Panc1 (cell line): ENCODE results near the gene HEBP2. TPM values are rescaled to one million over a fixed set of nuclear protein-coding genes. Genes with fewer than 3 reads are reported as not detected.

Source experiments
- ATAC-seq: fragments of 200-7000 bp; cut with Tn5 transposase; 2 replicates; pipeline ENCODE4 v1.9.1; 2020; ENCODE audit warnings: mild to moderate bottlenecking, moderate library complexity
- BruUV-seq: library from RNA; stranded (reverse); fragments of 400-500 nt; replicated peaks from 2 replicates; lab custom pipeline; 2021; lab: Mats Ljungman, UMichigan
- CTCF ChIA-PET: fragments of 300-600 bp; sonication (Branson Sonifier 250); formaldehyde crosslinking; loops from one replicate; lab custom pipeline; 2022; ENCODE audit warnings: antibody characterized with exemption; lab: Charles Lee
- POLR2A ChIA-PET: fragments of 300-600 bp; sonication (Branson Sonifier 250); formaldehyde crosslinking; loops from one replicate; lab custom pipeline; 2022; ENCODE audit warnings: antibody characterized with exemption; lab: Charles Lee
- DNase-seq: peaks from one replicate; pipeline ENCODE4 v3.0.0-alpha.2; 2010; ENCODE audit warnings: low read depth, low spot score
- H3K27ac ChIP-seq: 2 replicates; pipeline ENCODE4 v1.5.1; 2011; ENCODE audit warnings: mild to moderate bottlenecking, low read length, inconsistent platforms
- H3K27me3 ChIP-seq: fragments of 200-500 bp; sonication (Bioruptor generic); 2 replicates; pipeline ENCODE4 v1.6.0; 2014; ENCODE audit warnings: low read length, inconsistent platforms; ENCODE audit not compliant: control insufficient read depth, insufficient read depth
- H3K36me3 ChIP-seq: fragments of 200-500 bp; sonication (Bioruptor generic); 2 replicates; pipeline ENCODE4 v1.5.1; 2014; ENCODE audit warnings: inconsistent platforms, mild to moderate bottlenecking, low read length, moderate library complexity; ENCODE audit not compliant: control insufficient read depth, insufficient read depth
- H3K4me1 ChIP-seq: 2 replicates; pipeline ENCODE4 v1.5.1; 2011; ENCODE audit warnings: inconsistent platforms, mild to moderate bottlenecking, low read length, moderate library complexity; ENCODE audit not compliant: control insufficient read depth, insufficient read depth
- H3K4me3 ChIP-seq, 2 experiments: 2 replicates each; pipeline ENCODE4 v1.5.1; 2011 to 2012; ENCODE audit warnings: low read depth in 2 of 2, low read length in 2 of 2, mild to moderate bottlenecking in 2 of 2, inconsistent platforms in 1 of 2, moderate library complexity in 1 of 2
- H3K9me3 ChIP-seq: fragments of 200-500 bp; sonication (Bioruptor generic); 2 replicates; pipeline ENCODE4 v1.5.1; 2014; ENCODE audit warnings: low read depth, mild to moderate bottlenecking, inconsistent platforms, low read length, moderate library complexity; ENCODE audit not compliant: control insufficient read depth, insufficient read depth
- CTCF ChIP-seq: fragments of 450-650 bp; IDR thresholded peaks from 2 replicates; pipeline ENCODE4 v1.5.1; 2017; ENCODE audit warnings: mild to moderate bottlenecking
- POLR2AphosphoS5 ChIP-seq: IDR thresholded peaks from 2 replicates; pipeline ENCODE4 v1.6.1; 2012; ENCODE audit warnings: mild to moderate bottlenecking, low read depth, low read length, moderate library complexity
- SIN3A ChIP-seq: IDR thresholded peaks from 2 replicates; pipeline ENCODE4 v1.6.1; 2012; ENCODE audit warnings: low read depth, mild to moderate bottlenecking, low read length, moderate library complexity, borderline replicate concordance; ENCODE audit not compliant: insufficient read depth
- TCF7L2 ChIP-seq: IDR thresholded peaks from 2 replicates; pipeline ENCODE4 v1.6.1; 2011; ENCODE audit warnings: mild to moderate bottlenecking, low read depth, low read length, inconsistent platforms
- in situ Hi-C: cut with HindIII; loops from 2 replicates; pipeline ENCODE4 v1.10.0; 2016; ENCODE audit warnings: low sequenced_read_pairs, low pct_unique_long_range_greater_than_20kb
- intact Hi-C: fragments of 100-400 bp; cut with micrococcal nuclease; formaldehyde crosslinking; loops from one replicate; pipeline ENCODE4 v1.10.0; 2022; ENCODE audit not compliant: unreplicated experiment
- total RNA-seq: library from RNA; stranded (reverse); gene quantifications from one replicate; pipeline ENCODE4 v1.2.1, GENCODE V29; 2021; ENCODE audit not compliant: unreplicated experiment
- TF ChIP-seq, protein P1 (sequence below), 2 experiments: IDR thresholded peaks; 2 replicates each; pipeline ENCODE4 v1.6.1; 2011 to 2012; ENCODE audit warnings: low read depth in 2 of 2, control low read depth in 1 of 2, low read length in 1 of 2, mild to moderate bottlenecking in 1 of 2, moderate library complexity in 1 of 2; ENCODE audit not compliant: insufficient read depth in 1 of 2

The HEBP2 gene
- total RNA-seq, 1 experiment from 2014 or later = 48.1 TPM

DNA sequence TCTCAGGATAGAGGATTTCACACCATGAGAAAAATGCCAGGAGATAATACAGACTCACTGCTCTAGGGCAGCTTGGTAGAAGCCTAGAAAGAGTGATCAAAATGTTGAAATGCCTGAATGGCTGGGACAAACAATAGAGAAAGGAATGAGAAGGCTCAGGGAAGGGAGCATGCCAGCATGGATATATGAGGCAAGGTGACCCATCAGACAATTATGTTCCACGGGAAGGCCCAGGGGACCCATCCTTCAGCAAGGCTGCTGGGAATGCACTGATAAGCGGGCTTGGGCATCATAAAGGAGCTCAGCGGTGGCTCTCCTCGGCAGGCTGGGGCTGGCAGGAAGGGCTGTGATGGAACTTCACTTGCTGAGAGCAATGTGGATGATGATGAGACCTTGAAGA is 12.2 kb downstream of the HEBP2 start:
- CTCF ChIA-PET = interaction anchor here (0.6 kb wide), 2 partner anchors 99 to 347 kb away, joined by 3 read pairs; no protein-coding TSS in a partner anchor

DNA sequence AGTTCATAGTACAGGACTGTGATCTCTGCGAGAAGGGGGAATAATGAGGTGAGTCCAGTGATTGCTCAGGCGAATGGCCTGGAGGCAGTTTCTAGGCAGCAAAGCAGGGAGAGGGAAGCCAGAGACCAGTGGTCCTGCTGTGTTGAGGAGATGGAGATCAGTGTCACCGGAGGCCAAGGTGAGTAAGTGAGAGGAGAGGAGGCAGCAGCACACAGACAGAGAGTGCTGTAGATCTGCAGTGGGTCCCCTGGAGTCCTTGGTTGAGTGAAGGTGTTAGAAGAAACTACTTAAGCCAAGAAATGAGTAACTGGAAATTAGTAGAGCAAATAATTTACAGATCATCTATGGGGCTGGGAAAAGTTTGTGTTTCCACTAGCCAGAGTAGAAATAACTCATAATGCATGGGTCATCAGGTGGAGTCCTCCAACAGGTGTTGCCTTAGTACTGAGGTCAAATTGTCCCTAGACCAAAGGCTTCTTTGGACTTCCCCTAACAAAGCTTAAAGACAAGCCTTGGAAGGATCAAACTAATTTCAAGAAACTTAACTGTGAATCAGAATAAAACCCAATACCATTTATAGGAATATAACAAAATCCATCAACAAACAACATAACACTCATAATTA is 13.6 kb downstream of the HEBP2 start:
- in situ Hi-C loops = no loop called here
- H3K4me3 ChIP-seq = no peak overlapping the region
- H3K27me3 ChIP-seq = no peaks in the 10 kb centered on the region
- ChIA-PET POLR2A (no interaction called here), CTCF (no interaction called here)
- H3K4me1 ChIP-seq = no peaks in the 10 kb centered on the region
- H3K36me3 ChIP-seq = no peaks in the 10 kb centered on the region
- intact Hi-C loops = loop anchor here (10.0 kb wide), 1 partner anchor 413 kb away; no protein-coding TSS in a partner anchor
- no TSS peak for BruUV-seq
- no peak overlapping the region for H3K27ac ChIP-seq
- no peak for ATAC-seq
- no peaks in the 10 kb centered on the region for H3K9me3 ChIP-seq
- TF ChIP-seq CTCF (no peak), SIN3A (no peak), TCF7L2 (no peak), POLR2AphosphoS5 (no peak)
- TF ChIP-seq, protein P1, sequence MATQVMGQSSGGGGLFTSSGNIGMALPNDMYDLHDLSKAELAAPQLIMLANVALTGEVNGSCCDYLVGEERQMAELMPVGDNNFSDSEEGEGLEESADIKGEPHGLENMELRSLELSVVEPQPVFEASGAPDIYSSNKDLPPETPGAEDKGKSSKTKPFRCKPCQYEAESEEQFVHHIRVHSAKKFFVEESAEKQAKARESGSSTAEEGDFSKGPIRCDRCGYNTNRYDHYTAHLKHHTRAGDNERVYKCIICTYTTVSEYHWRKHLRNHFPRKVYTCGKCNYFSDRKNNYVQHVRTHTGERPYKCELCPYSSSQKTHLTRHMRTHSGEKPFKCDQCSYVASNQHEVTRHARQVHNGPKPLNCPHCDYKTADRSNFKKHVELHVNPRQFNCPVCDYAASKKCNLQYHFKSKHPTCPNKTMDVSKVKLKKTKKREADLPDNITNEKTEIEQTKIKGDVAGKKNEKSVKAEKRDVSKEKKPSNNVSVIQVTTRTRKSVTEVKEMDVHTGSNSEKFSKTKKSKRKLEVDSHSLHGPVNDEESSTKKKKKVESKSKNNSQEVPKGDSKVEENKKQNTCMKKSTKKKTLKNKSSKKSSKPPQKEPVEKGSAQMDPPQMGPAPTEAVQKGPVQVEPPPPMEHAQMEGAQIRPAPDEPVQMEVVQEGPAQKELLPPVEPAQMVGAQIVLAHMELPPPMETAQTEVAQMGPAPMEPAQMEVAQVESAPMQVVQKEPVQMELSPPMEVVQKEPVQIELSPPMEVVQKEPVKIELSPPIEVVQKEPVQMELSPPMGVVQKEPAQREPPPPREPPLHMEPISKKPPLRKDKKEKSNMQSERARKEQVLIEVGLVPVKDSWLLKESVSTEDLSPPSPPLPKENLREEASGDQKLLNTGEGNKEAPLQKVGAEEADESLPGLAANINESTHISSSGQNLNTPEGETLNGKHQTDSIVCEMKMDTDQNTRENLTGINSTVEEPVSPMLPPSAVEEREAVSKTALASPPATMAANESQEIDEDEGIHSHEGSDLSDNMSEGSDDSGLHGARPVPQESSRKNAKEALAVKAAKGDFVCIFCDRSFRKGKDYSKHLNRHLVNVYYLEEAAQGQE (IDR thresholded peaks at IDR 0.05; ENCODE audit: insufficient read depth in 1 of 2, low read depth in 2 of 2, low read length in 1 of 2) = no peak
- no peak for DNase-seq

More for the DNA sequence above, 12.2 kb downstream of the HEBP2 start:
- Histone ChIP-seq H3K9me3 (no peaks in the 10 kb centered on the region), H3K27me3 (no peaks in the 10 kb centered on the region), H3K27ac (no peak overlapping the region), H3K36me3 (no peaks in the 10 kb centered on the region), H3K4me3 (no peak overlapping the region), H3K4me1 (no peaks in the 10 kb centered on the region)
- ATAC-seq (no peak), DNase-seq (no peak)
- POLR2A ChIA-PET = no interaction called here
- in situ Hi-C loops (no loop called here), intact Hi-C loops (loop anchor here (10.0 kb wide), 1 partner anchor 411 kb away; no protein-coding TSS in a partner anchor)
- BruUV-seq = no TSS peak
- TF ChIP-seq CTCF (no peak), SIN3A (no peak), POLR2AphosphoS5 (no peak), TCF7L2 (no peak)
- TF ChIP-seq, protein P1 (IDR thresholded peaks at IDR 0.05; ENCODE audit: insufficient read depth in 1 of 2, low read depth in 2 of 2, low read length in 1 of 2) = no peak
